GM21529 (cell line): ENCODE data around the gene NEGR1.

Source experiments
- ATAC-seq: cut with Tn5 transposase; IDR thresholded peaks from one replicate; pipeline ENCODE4 v1.9.1; 2021; ENCODE audit not compliant: unreplicated experiment

NEGR1 gene

DNA sequence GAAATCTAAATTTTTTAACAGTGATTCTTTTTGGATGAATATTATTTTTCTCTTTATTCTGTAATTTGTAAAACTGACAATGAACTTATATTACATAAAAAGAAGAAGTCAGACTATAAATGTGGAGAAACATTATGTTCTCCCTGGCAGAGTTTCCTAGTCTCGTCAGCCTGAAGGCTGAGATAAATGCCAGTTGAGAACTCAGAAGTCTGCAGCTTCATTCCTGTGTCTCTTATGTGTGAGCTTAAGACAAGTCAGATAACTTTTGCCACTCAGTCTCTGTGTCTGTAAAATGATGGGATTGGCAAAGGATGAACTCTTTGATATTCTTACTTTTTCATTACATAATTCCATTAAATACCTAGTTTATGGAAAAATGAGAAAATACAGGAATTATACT lies 632.7 kb downstream of the NEGR1 start:
- ATAC-seq: no peak

- no peak for ATAC-seq
Observed at GRCh38 chr1:71647513-71648300, 634.6 kb downstream of the NEGR1 start.

DNA sequence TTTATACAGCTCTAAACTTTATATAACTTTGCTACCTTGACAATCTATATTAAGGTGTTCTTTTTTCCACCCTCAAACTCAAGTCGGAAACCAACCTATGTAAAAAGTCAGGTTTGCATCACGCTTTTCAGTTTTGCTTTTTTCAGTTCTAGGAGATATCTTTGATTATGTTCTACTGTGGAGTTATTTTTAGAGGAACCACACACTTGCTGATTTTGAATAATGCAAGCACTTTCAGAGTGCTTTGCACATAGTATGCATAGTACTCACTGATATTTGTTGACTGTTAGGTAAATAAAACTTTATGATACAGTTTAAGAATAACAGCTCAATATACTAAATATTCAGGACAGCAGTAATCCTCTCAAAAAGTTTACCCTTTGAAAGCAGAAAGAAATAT lies 637.3 kb downstream of the NEGR1 start:
- ATAC-seq: no peak

- no peak for ATAC-seq
Observed at GRCh38 chr1:71641903-71642302, 640.4 kb downstream of the NEGR1 start.

- ATAC-seq: no peak
Observed at GRCh38 chr1:71640998-71641397, 641.3 kb downstream of the NEGR1 start.

GRCh38 chr1:71640116-71640515 lies 642.2 kb downstream of the NEGR1 start:
- no peak for ATAC-seq

DNA sequence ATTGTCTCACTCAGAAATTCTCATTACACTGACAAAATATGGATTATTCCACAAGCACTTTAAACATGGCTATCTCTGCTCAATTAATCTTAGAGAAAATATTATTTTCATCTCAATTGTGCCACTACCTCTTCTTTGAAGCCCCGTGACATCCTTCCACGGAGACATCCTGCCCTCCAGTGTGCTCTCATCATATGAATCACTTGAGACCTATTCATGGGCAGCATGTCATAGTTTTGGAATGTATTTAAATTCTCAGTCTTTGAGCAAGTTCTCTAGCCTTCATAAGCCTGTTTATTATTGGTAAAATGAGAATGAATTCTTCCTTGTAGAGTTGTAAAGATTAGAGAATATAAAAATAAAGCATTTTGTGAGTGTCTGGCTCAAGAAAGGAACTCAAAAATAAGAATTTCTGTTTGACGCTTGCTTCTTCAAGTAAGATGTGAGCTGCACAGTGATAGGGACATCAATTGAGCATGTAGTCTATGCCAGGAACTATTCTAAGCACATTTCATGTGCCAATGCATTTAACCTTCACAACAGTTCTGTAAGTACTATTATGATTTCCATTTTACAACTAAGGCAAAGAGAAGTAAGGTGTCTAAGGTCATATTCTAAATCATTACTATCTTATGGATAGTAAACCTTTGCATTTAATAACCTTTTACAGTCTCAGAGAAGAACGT lies 644.1 kb downstream of the NEGR1 start:
- ATAC-seq: no peak

- ATAC-seq: no peak
Observed at GRCh38 chr1:71635568-71635967, 646.8 kb downstream of the NEGR1 start.

DNA sequence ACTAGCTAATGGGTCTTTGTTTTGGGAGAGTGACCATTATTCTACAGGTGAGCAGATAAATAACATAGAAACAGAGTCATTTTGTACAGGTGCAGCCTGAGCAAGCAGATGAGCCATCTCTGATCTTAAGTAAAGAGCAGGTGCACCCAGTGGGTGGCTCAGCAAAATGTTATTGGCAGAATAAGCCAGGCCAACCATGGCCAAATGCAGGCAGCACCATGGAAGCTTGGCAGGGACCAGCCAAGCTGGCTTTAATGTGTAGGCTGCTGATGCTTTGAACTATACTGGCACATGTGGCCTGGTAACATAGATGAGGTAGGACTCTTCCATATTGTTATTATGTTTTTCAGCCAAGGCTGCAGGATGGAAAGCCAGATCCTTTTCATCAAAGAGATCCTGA lies 648.2 kb downstream of the NEGR1 start:
- ATAC-seq: no peak

- ATAC-seq: no peak
Observed at GRCh38 chr1:71630073-71630472, 652.3 kb downstream of the NEGR1 start.

- no peak for ATAC-seq
Observed at GRCh38 chr1:71625004-71625403, 657.3 kb downstream of the NEGR1 start.

DNA sequence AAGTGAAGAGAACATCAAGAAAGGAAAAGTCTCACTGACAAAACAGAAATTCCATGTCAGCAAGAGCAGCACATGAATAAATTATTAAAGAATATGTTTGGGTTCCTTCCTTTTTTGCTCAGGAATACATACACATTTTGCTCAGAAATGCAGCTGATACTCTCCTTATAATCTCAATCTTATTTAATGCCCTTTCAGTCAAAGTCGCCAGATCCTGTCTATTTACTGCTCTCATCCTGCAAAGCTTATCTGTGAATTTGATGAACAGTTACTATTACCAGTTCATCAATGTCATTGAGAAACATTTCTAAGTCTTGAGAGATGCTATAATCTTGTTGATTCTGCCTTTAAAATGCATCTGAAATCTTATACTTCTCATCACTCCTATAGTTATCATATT lies 658.5 kb downstream of the NEGR1 start:
- ATAC-seq: no peak

GRCh38 chr1:71621785-71622184 lies 660.6 kb downstream of the NEGR1 start:
- no peak for ATAC-seq

DNA sequence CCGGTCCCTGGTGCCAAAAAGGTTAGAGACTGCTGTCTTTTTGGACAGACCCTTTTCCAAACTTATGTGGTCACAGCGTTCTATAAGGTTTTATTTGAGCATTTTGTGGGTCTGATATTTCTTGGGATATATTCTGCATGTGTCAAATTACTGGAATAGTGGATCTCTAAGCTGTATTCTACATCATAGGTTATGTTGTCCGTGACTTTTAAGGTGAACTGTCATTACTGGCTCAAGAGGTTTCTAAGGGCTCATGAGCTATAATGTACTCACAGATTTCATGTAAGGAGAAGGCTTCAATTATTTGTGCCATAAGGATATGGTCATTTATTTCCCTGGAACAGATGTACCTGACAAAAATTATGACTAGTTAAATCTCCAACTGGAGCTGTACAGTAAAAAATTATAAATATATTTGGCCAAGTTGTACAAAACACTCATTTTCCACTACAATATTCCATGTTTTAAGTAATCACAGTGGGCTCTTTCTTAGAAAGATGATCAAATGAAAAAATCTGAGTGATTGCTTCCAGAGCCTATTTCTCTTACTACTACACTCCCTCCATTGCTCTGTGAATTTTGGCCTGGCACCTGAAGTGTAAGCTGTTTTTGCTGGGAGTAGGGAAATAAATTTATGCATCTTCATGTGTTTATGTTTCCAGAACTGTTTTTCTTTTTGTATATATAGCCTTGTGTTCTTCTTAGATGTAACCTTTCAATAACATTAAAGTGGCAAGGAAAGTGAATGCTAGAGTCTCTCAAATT lies 663.4 kb downstream of the NEGR1 start:
- ATAC-seq: no peak

DNA sequence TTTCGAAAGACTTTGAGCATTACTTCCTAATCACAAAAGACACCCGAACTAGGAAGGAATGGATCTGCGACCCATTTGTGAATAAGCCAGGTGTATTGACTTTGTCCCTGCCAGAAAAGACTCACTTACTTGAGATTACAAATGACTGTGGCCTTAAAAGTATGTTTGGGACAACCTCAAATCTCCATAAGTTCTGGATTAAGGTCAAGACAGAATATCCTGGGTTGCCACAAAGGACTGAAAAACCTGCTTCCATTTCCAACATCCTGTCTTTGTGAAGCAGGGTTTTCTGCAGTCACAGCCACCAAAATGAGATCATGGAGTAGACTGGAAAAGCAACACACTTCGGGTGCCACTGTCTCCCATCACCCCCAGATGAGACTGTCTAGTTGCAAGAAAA lies 664.1 kb downstream of the NEGR1 start:
- no peak for ATAC-seq

DNA sequence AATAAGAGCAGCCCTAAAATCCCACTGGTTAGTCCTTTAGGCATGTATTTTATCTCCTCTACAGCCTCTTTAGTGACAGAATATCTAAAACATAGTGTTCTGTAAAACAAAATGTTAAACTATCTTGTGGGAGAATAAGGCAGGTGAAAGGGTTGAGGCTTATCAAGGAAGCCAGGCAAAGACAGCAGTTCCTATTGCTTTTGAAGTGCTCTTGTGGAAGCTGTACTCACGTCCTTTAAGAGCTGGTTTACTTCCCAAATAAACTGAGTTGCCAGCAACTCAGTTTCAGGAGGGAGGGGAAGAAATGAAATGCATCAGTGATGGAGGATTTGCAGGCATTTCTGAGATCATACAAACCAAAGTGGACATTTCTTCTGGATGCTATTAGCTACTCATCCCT lies 671.9 kb downstream of the NEGR1 start:
- ATAC-seq: no peak

DNA sequence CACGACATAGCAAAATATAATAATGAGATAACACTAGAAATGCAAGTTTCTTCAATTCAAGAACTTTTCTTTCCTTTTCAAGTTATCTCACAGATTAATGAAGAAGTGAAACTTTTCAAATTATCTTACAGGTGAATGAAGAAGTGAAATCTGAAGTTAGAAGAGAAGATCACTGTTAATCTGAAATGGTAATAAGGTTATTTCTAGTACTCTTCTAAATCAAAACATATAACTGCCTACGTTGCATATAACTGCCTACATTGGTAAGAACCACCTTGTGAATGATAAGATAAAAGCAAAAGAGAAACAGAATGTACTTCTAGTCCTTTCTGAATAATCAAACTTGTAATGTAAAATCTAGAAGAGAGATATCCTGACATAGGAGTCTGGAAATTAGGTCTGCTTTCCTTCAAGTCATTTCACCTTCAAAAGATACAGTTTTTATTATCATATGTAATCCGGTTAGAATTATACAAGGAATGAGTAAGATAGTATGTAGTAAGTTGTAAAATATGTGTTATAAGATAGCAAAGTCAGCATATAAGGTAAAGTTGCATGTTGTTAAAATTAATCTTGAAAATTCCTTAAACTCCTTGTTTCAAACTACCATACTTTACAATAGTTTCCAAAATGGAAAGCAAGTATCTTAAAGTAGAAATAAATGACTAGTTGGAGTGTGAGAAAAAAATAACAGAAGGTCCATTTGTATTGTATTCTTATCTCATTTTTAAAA lies 679.1 kb downstream of the NEGR1 start:
- no peak for ATAC-seq

DNA sequence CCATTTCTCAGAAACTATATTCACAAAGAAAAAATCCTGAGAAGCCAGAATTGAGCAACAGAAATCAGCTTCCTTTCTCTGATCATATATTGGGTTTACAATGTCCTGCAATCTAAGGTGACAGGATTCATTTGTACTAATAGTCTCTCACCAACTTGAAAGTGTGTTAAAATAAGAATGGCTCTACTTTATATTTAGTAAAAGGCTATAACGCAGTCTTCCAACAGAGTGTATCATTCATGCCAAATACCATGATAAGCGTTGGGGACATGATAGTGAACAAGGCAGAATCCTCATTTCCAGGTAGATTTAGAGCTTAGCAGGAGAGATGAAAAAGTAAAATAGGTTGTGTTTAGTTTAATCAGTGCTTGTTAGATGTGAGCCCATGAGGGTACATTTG lies 682.3 kb downstream of the NEGR1 start:
- ATAC-seq: no peak

- no peak for ATAC-seq
Observed at GRCh38 chr1:71599306-71599705, 683.0 kb downstream of the NEGR1 start.

GRCh38 chr1:71593523-71593922 lies 688.8 kb downstream of the NEGR1 start:
- ATAC-seq: no peak

GRCh38 chr1:71592646-71593274 lies 689.6 kb downstream of the NEGR1 start:
- ATAC-seq: no peak
